GM18499 (cell line): ENCODE measurements around the gene USP48.
"Not testable (repeated sequence)": the region's sequence is repeated elsewhere in the genome, so short reads cannot be mapped to it uniquely, and the experiment has no call there.

Experiments
- ATAC-seq: cut with Tn5 transposase; IDR thresholded peaks from one replicate; pipeline ENCODE4 v1.9.1; 2021; ENCODE audit warnings: moderate number of reproducible peaks; ENCODE audit not compliant: insufficient read depth, unreplicated experiment

Gene USP48

DNA sequence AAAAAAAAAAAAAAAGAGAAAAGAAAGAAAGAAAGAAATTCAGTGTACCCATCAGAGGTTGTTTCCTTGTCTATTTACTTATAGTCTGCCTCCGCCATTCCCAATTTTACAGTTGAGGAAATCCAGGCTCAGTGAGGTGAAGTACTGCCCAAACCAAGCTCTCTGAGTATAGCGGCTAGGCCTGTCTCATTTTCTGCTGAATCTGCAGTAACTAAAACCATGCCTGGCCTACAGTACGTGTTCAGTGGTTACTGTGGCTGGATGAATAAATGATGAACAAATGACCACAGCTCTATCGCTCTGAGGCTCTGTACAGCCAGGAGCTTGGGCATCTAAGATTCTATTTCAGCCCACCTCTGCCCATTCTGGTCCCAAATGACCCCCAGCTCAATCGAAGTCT is 138.0 kb downstream of the USP48 start:
- ATAC-seq: no peak

DNA sequence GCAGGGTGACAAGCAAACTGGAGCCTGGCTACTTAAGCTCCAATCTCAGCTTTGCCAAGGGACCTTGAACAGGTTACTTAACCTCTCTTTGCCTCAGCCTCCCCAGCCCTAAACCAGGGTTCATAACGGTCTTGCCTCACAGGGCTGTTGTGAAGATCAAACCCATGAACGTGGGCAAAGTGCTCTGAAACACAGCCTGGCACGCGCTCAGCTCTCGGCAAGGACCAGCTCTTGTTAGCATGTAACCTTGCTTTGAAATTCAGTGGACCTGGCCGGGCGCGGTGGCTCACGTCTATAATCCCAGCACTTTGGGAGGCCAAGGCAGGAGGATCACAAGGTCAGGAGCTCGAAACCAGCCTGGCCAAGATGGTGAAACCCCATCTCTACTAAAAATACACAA is 138.6 kb downstream of the USP48 start:
- ATAC-seq: no peak

DNA sequence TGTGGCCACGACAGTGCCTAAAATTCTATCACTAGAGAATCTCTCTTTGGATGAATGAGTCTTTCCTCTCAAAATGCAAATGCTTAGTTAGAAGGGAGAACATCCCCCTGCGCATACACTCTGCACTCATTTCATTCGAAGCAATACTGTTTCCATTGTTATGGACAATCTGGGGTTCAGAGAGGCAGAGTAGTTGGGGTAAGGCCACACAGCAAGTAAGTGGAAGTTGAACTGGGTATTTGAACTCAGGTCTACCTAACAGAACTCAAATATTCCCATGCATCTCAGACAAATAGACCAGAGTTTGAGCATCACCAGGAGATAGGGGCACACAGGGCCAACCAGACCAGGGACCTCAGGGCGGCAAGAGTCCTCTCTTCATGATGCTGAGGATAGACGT is 139.3 kb downstream of the USP48 start:
- no peak for ATAC-seq

DNA sequence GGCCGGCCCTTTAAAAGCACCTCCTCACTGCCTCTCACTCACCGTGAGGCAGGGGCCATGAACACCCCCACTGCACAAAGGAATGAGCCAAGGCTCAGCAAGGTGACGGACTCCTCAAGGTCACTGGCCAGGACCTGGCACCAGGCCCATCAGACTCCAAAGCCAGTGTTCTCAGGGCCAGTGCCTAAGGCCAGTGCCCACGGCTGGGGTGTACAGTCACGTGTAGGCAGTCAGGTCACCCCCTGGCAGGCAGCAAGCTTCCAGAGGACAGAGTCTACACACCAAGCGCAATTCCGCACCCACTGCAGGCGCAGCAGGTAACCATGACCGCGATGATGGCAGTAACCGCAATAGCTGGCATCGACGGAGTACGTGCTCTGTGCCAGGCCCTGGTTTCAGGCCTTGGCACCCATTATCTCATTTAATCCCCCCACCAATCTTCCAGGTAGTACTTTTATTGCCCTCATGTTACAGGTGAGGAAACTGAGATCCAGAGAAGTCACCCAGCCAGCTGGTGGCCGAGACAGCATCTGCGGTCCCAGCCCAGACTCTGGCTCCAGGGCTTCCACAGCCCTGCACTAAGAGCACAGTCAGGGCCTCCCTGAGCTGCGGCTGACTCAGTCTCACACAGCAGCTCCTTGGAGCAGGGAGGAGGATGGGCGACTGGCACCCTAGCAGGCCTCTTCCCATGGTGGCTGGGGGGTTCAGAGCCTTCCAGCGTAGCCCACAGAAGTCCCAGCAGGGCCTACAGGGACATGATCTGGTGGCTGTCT is 140.8 kb downstream of the USP48 start:
- ATAC-seq: no peak

DNA sequence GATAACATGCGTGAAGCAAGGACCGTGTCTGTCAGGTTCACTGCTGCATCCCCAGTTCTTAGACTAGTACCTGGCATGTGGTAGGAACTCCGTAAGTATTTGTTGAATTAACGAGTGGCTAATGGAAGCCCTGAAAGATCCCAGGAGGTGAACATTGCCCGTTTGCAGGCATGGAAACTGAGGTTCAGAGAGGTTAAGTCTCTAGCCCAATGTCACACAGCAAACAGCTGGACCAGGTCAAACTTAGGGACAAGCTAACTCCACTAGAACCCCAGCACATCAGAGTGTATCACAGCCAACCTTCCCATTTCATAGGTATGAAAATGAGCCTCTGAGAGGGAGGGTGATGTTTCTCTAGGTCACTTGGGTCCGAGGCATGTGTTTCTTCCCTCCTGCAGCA is 141.4 kb downstream of the USP48 start:
- no peak for ATAC-seq

DNA sequence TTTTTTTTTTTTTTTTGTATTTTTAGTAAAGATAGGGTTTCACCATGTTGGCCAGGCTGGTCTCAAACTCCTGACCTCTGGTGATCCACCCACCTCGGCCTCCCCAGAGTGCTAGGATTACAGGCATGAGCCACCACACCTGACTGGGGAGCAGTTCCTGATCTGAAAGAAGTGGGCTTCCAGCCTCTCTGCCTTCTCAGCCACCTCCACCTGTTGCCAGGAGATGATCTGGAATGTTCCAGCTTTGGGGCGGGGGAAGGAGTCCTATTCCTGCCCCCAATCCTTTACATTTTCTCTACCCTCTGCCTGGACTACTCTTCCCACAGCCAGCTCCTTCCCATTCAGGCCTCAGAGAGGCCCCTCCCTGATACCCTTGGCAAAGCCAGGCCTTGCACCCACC is 141.9 kb downstream of the USP48 start:
- ATAC-seq: no peak

DNA sequence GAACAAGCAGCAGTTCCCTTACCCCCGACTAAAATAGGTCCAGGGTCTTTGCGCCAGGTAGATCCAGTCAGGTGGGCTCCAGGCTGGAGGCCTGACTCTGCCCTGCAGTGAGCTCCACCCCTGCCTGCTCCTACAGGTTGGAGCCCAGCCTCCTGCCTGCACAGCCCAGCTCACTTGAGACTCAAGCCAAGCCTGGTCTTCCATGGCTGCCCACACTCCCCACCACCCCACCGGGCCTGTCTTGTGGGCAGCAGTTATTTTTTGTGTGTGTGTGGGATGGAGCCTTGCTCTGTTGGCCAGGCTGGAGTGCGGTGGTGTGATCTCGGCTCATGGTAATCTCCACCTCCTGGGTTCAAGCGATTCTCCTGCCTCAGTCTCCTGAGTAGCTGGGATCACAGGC is 142.3 kb downstream of the USP48 start:
- no peak for ATAC-seq

DNA sequence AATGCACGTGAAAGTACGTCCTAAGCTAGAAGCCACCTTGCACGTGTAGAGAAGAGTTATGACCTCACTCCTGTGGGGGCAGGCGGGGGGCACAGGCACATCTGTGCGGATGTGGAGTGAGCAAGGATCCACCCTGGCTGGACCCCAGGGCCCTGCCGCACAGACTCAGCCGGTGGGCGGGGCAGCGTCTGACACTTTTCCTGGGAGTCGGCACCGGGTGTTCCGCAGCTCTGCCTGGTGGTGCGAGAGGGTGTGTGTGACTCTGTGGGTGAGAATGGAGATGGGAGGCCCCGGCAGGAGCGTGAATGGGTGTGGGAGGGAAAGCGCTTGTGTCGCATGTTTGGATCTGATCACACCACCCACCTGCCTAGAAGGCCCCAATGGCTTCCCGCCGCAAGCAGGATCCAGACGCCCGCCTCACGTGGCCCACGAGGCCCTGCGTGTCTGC is 143.3 kb downstream of the USP48 start:
- ATAC-seq: no peak

DNA sequence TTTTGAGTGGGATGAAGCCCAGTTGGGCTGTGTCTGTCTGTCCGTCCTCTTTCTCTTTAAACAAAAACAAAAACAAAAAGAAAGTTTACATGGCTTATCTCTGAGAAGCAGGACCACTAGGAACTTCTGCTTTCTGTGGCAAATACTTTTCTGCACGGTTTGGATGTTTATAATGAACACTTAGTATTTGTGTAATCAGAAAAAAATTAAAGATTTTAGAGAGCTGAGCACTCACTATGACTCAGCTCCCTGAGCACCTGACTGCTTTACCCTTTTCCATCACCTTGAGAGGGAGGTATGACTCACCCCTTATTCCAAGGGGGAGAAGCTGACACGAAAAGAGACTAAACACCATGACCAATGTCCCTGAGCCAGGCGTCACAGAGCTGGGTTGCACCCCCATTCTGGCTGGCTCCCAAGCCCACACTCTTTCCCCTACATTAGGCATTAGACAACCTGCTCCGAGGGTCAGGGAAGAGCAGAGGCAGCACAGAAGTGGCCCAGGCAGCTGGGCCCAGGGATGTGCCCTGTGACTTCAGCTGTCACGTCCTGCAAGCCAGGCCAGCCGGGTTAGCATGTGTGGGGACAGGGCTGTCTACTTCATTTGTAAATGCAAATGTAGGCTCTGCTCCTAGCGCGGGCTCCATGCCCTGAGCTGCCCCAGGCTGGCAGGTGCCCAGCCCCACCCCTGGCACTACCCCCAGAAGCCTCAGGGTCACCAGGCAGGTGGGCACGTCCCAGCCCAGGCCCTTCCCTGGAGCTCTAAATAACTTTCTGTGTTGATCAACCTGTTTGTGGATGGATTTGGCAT is 144.2 kb downstream of the USP48 start:
- no peak for ATAC-seq

DNA sequence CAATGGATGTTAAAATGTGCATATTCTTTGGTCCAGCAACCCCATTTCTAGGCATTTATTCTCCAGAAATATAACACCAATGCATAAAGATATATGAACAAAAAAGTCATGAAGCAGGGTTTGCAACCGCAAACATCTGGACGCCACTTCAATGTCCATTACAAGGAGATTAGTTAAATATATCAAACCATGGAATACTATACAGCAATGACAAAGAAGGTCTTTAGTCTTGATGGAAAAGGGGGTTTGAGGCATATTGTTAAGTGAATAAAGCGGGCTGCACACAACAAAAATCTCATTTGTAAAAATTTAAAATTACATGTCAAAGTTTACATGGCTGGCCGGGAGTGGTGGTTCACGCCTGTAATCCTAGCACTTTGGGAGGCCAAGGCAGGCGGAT is 145.4 kb downstream of the USP48 start:
- ATAC-seq: no peak

DNA sequence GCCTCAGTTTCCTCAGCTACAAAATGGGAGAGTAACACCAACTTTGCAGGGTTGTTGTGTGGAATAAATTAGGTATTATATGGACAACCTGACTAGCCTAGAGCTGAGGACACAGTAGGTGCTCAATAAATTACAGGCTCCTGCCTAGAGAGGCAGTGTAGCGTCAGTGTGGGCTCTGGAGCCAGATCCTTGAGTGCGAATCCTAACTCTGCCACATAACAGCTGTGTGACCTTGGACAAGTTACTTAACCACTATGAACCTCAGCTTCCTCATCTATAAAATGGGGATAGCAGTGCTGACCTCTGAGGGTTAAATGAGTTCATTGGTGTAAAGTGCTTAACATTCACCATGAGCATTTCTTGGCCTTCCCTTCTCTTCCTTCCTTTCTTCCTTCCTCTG is 146.9 kb downstream of the USP48 start:
- ATAC-seq: no peak

DNA sequence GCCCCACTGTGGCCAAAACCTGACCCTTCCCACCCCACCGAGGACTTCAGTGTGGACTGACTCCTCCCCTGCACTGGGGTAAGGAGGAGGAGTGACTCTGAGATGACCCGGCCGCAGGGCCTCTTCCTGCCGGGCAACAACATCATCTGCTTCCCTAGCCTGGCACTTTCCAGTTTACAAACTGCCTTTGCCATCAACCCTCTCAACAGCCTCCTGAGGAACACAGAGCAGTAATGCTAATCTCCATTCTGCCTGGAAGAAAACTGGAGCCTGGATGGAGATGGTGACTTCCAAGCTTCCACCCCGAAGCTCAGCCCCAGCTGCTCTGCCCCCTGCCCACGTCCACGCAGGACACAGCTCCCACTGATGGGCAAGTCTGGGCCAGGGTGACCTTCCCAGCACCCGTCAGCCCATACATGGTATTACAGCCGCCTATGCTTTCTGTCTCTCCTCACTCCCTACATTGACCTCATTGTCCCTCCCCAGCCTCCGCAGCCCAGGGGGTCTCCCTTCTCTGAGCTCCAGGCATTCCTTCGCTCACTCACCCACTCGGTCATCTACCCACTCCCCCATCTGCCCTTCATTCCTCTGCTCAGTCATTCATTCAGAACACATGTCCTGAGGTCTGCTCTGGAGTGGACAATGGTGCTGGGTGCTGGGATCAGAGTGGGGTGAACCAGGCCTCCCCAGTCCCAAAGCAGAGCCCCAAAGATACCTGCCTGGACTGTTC is 148.0 kb downstream of the USP48 start:
- no peak for ATAC-seq

DNA sequence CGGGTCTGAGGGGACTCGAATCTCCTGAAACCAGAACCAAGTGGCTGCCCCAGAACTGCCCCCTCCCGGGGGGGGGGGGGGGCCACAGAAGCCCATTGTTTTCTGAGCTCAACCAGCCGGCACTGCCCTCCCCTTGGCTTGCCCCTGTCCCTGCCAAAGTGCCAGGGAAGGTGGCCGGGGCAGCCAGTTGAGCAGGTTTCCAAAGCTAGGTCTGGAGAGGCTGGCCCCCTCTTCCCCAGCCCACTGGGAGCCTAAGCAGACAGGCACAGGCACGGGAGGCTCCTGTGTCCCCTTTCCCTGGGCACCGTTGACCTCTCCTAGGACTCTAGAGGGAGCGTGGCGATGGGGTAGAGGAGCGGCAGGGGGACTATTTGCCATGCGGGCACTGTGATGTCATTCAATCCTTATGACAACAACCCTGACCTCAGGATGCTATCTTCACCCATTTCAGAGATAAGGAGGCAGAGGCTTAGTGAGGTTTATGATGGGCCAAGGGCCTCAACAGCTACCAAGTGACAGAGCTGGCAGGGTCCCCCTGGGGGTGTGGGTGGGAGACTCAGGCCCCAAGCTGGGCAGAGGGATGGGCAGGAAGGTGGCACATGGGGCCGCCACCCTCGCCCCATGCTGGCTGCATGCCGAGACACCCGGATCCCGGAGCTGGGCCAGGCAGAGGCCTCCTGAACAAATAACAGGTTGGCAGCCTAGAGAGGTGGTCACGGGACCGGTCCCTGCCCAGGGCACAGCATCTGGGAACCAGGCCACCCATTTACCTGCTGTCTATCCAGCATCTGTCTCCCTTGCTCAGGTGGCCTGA is 148.8 kb downstream of the USP48 start:
- no peak for ATAC-seq

DNA sequence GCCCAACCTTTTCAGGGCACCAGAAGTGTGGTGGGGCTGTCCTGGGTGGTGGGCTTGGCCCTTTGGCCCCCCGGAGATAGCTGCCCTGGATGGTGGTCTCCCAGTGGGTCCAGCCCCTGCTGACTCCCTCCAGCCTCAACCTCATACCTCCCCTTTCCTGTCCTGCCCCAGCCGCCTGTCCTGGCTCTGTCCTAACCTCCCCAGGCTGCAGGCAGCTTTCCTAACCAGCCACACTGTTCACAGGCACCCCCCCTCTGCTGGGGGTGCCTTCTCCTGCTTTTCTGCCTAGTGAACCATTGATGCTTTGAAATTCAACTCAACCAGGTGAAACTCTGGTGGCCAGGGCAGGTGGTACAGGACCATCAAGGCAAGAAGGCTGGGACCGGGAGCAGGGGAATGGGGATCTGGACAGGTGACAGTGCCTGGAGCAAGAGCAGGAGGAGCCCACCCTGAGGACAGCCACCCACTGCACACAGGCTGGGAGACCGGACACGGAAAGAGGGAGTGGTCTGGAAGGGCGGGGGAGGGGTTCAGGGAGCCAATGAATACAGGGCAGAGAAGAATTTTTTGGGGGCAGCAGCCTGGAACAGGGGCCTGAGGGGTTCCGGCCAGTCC is 149.7 kb downstream of the USP48 start:
- no peak for ATAC-seq

DNA sequence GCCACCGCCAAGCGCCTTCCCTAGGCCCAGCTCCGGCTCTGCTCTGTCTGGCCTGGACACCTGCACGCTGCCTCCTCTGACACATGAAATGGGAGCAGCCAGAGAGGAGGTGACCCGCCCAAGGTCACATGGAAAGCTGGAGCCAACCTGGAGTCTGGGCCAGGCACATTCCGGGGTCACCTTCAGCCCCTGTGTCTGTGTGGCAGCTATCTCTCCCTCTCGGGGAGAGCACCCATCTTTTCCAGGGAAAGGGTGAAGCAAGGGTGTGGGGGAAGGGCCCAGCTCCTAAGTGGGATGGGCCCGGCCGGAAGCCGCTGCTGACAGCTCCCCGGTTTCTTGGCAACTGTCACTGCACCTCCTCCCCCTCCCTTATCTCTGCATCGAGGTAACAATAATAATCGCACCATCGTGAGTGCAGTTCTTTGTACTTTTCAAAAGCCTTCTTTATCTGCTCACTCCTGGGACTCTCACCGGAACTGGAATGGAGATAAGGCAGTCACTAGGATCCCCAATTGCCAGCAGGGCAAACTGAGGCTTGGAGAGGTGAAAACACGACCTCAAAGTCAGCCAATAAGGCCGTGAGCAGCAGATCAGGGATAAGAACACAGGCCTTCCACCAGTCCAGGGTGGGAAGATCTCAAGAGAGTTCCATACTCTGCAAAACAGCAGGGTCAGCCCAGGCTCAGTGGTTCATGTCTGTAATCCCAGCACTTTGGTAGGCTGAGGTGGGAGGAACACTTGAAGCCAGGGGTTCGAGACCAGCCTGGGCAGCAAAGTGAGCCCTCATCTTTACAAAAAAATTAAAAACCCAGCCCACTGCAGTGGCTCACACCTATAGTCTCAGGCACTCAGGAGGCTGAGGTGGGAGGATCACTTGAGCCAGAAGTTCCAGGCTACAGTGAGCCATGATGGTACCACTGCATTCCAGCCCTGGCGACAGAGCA is 150.7 kb downstream of the USP48 start:
- ATAC-seq: no peak

DNA sequence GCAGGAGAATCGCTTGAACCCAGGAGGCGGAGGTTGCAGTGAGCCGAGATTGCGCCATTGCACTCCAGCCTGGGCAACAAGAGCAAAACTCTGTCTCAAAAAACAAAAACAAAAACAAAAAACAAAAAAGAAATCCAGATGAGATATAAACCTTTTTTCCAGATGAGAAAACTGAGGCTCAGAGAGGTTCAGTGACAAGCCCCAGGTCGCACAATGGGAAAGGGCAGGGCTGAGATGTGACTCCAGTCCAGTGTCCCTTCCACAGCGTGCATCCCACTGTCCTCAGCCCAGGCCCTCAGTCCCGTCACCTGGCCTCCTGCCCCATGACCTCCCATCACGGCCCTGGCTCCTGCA is 151.4 kb downstream of the USP48 start:
- not testable (repeated sequence) for ATAC-seq

DNA sequence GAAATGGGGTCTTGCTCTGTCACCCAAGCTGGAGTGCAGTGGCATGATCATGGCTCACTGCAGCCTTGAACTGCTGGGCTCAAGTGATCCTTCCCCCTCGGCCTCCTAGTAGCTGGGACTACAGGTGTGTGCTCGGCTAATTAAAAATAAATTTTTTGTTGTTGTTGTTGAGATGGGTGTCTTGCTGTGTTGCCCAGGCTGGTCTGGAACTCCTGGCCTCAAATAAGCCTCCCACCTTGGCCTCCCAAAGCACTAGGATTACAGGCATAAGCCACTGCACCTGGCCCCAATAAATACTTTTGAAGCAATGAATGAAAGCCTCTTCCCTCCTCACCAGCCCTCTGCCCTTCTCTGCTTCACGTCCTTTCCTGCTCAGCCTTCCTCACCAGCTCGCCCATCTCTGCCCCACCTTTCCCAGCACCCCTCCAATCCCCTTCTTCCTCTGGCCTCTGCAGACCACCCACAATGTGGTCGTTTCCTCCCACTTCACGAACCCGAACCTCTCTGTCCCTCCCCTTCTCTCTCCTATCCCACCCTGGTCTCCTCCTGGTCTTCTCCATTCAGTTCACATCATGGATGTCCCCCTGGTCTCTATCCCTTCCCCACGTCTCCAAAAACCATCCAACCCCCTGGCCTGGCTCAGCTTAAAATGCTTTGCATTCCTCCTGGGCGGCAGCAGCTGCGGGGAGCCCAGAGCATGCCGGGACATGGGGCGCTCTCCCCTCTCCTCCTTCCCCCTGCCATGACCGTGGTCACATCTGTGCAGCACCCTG is 152.2 kb downstream of the USP48 start:
- ATAC-seq: no peak

DNA sequence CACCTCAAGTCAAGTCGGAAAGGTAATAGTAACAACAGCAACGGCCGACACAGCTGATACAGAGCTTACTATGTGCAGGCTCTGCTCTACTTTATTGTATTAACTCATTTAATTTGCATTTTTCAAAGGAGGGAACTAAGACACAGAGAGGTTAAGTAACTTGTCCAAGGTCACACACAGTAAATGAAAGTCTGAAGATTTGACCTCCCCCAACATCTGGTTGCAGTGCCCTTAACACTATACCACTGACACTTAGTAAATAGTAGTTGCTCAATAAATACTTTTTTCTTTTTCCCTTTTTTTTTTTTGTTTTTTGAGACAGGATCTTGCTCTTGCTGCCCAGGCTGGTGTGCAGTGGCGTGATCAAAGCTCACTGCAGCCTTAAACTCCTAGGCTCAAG is 153.0 kb downstream of the USP48 start:
- no peak for ATAC-seq
